M059J (cell line): ENCODE measurements around the gene UBE2G2. TPM values are rescaled to one million over a fixed set of nuclear protein-coding genes. Genes with fewer than 3 reads are reported as not detected.
A peak's percentile ranks its signal among the peaks of the same experiment; 100 is the strongest.

Experiments used
- DNase-seq: peaks from one replicate; pipeline ENCODE4 v3.0.0-alpha.2; 2012; ENCODE audit warnings: low read depth
- total RNA-seq: library from RNA; depleted of rRNA; stranded (reverse); fragments of >200 nt; shearing (Covaris generic); gene quantifications from 2 replicates; pipeline ENCODE4 v1.2.3, GENCODE V29; 2014

Gene UBE2G2
- total RNA-seq, 1 experiment from 2014 or later: 90.6 TPM

DNA sequence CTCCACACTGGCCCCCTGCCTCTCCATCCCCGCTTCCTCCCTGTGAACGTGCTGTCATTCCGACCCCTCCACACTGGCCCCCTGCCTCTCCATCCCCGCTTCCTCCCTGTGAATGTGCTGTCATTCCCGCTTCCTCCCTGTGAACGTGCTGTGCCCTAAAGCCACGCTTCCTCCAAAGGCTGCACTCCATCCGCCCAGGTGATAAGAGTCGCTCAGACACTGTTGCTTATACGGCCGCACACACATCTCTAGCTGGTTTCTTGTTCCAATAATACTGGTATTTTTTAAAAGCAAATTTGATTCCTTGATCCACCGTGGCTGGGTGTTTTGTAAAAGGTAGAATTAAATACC lies 51.0 kb downstream of the UBE2G2 start:
- DNase-seq: no peak

DNA sequence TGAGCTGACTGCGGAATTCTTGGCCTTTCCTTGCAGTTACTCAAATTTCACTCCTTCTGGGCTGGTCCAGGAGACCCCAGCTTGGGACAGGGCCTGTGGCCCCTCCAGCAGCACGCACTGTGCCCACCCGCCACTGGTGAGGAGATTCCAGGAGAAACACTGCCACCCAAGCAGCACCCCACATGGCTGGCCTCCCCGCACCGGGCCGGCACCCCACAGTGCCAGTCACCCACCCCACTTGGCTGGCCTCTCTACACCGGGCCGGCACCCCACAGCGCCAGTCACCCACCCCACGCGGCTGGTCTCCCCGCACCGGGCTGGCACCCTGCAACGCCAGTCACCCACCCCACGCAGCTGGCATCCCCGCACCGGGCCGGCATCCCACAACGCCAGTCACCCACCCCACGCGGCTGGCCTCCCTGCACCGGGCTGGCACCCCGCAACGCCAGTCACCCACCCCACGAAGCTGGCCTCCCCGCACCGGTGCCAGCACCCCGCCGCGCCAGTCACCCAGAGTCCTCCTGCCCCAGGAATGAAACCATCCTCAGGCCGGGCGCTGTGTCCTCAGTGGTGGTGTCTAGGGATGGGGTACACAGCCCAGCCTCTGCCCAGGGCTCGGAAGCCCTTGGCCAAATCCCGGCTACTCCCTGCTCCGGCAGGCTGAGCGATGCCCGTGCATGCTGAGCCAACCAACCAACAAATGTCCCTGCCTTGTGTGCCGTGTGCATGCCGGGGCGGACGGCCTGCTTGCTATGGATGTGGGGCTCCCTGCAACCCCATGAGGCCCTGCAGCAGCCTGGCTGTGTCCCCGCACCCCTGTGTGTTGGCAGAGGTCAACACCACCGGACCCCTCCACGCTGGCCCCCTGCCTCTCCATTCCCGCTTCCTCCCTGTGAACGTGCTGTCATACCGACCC lies 51.6 kb downstream of the UBE2G2 start:
- DNase-seq: no peak

GRCh38 chr21:44749116-44749758 lies 52.4 kb downstream of the UBE2G2 start:
- no peak for DNase-seq

GRCh38 chr21:44748621-44749020 lies 53.0 kb downstream of the UBE2G2 start:
- DNase-seq: no peak

DNA sequence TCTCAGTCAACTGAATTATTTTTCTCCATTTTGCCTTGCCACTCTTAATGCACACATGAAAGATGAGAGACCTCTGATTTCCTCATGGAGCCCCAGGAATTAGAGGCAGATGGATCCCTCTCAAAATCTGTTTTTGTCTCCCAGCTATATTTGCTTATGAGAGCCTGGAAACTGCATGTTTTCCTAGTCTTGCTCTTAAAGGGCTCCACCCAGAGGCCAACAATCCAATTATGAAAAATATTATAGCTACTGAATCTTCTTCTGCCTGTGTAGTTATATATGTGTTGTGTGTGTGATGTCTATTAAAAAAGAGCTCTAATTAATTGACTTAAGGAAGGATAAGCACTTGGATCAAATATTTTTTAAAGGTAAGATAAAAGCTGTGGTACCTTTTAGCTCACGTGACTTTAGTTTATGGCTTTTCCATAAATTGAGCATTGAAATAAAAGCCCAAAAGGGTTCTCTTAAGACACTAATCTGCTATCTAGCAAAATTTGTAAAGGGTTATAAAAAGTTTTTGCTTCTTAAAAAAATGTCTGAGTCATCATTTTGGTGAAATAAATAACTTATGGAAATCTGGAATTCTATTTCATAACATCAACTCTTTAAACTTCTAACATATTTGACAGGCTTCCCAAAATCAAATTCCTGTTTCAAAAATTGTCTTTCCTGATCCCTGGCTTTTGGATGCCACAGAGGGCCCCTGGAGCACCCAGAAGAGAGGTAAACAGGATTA lies 59.0 kb downstream of the UBE2G2 start:
- DNase-seq: no peak

DNA sequence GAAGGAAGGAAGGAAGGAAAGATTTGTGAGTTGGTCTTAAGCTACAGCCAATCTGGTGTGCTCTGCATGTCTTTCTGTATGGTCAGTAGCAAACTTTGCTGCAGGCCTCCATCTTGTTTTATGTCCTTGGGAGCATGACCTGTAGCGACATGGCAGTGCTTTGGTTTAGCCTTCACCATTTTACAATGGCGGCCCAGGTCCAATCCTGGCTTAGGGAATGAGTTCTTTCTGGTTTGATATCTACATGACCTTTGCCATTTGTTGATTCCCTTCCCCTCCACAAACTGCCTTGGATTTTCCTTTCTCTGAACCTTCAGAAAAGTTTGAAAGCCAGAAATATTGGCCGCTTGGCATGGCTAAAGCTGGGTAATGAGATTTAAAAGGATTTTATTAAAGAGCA lies 59.7 kb downstream of the UBE2G2 start:
- no peak for DNase-seq

- no peak for DNase-seq
Measured at GRCh38 chr21:44740742-44741141, 60.9 kb downstream of the UBE2G2 start.

DNA sequence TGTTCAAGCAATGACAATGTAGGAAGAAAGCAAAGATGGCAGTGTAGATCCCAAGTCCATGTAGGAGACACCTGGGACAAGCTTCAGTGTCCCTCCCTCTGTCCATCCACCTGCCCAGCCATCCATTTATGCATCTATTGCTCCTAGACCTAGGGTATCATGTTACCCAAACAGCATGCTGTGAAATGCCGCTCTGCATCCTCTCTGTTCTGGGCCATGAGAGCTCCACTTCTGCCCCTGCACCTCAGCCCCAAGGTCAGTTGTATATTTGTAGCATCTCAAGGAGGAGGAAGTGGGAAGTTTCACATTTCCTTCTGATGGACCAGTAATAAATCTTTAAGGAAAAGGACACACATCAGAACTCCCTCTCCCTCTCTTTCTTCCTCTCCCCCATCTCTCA lies 62.3 kb downstream of the UBE2G2 start:
- no peak for DNase-seq

DNA sequence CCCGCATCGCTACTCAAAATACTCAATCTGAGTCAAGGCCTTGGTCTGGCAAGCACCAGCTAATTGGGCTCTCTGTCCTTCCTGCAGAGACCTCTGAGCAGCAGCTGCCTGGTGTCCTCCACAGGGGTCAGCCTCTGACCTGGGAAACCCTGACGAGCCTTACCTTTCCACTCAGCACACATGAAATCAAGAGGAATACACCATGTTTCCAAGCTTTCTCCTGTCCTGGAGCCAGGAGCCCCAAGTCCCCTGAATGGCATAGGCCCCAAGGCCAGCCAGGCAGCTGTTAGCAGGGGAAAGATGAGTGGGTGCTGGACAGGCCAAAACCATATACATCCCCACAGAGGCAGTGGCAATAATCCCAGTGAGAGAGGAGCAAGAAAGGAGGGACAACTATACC lies 63.0 kb downstream of the UBE2G2 start:
- no peak for DNase-seq

DNA sequence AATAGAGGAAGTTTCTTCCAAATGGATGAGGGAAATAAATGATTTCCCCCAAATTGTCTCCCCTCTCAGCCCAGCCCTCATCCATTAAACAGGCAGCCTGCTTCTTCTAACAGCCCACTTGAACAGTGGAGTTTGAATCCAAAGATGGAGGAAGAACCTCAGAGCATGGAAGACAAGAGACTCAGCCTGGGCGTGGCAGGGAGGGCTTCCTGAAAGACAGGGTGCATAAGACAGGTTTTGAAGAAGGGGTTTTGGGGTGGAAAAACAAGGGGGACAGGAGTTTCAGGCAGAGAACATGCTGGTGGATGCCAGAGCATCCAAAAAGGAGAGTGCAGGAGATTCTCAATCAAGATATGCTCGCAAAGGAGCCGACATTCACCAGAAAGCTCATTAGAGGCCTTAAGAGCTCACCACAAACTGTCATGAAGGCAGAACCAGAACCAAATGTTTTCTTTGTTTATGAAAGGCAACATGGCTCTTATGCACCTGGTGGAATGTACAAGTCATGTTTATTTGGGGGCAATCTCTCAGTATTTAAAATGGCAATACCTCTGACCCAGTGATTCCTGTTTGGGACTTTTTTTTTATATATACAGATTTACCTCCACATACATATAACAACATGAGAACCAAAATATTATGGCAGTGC lies 63.8 kb downstream of the UBE2G2 start:
- peak; percentile 34 for DNase-seq

- no peak for DNase-seq
Measured at GRCh38 chr21:44736291-44737004, 65.2 kb downstream of the UBE2G2 start.

DNA sequence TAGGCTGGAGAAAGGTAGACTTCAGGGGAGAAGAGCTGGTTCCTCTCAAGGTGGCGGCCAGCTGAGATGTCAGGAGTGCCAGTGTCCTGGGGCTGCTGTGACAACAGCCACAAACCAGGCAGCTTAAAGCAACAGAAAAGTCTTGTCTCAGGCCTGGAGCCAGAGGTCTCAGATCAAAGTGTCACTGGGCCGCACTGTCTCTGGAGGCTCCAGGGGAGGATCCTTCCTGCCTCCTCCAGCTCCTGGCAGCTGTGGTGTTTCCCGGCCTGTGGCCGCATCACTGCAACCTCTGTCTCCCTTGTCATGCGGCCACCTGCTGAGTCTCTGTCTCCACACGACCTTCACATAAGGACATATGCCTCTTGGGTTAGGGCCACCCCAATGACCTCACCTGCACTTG lies 65.8 kb downstream of the UBE2G2 start:
- no peak for DNase-seq

GRCh38 chr21:44734841-44735240 lies 66.8 kb downstream of the UBE2G2 start:
- DNase-seq: no peak

DNA sequence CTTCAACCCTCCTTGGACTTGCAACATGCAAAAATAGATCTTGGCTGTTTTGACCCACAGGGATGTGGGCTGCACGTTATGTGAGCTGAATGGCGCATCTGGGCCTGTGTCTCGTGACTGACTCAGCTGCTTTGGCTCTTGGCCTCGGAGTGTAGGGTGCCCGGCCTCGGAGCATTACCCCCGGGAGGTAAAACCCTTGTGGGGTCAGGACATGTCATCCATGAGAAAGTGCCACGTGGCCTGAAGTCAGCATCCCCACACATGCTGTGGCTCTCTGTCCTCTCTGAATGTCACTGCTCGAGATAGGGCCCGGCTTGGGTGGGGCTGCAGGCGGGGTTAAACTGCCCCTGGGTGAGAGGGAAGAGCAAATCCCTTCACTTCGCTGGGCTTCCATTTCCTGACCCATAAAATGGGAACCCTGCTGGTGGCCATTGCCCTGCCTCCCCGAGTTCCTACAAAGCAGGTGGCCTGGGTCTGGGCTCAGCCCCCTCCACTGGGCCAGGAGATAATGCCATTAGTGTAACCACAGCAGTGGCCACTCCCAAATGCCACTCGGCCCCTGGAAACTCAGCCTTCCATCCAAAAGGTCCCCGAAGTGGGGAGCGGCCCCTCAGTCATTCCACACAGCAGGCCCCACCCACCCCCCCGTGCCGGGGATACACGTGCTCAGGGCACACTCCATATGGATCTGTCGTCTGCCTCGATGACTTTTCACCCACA lies 67.4 kb downstream of the UBE2G2 start:
- no peak for DNase-seq

- DNase-seq: peak; percentile 18
Measured at GRCh38 chr21:44732956-44733355, 68.7 kb downstream of the UBE2G2 start.

- no peak for DNase-seq
Measured at GRCh38 chr21:44732263-44732662, 69.4 kb downstream of the UBE2G2 start.

DNA sequence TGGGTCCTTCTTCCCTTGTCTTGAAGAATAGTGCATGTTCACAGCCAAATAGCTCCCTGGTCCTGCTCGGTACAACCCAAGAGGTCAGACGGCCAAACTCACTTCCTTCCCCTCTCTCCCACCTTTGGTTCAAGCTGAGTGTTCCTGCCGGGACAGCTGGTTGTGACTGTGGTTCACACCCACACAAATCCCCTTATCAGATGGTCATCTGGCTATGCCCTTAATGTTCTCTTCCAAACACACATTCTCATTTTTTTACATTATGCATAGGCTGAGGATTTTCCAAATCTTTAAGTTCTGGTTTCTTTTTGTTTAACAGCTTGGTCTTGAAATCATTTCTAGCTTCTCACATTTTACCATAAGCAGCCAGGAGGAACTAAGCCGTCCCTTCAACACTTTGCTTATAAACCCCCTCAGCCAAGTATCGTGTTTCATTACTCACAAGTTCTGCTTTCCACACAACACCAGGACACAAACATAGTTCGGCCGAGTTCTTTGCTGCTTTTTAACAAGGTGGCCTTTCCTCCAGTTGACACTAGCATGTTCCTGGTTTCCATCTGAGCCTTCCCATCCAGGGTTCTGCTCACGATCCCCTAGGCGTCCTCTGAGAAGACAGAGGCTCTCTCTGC lies 70.6 kb downstream of the UBE2G2 start:
- DNase-seq: no peak

GRCh38 chr21:44730028-44730395 lies 71.6 kb downstream of the UBE2G2 start:
- no peak for DNase-seq

- DNase-seq: no peak
Measured at GRCh38 chr21:44729336-44730027, 72.1 kb downstream of the UBE2G2 start.

GRCh38 chr21:44728716-44729115 lies 72.9 kb downstream of the UBE2G2 start:
- DNase-seq: no peak
